ENCODE measurements around the gene GKAP1. TPM values are rescaled to one million over a fixed set of nuclear protein-coding genes. Genes with fewer than 3 reads are reported as not detected.
"Not testable (repeated sequence)": the region's sequence is repeated elsewhere in the genome, so short reads cannot be mapped to it uniquely, and the experiment has no call there.

The GKAP1 gene
- 1 to 10 TPM; 2.1 to 3.5 TPM for total RNA-seq

DNA sequence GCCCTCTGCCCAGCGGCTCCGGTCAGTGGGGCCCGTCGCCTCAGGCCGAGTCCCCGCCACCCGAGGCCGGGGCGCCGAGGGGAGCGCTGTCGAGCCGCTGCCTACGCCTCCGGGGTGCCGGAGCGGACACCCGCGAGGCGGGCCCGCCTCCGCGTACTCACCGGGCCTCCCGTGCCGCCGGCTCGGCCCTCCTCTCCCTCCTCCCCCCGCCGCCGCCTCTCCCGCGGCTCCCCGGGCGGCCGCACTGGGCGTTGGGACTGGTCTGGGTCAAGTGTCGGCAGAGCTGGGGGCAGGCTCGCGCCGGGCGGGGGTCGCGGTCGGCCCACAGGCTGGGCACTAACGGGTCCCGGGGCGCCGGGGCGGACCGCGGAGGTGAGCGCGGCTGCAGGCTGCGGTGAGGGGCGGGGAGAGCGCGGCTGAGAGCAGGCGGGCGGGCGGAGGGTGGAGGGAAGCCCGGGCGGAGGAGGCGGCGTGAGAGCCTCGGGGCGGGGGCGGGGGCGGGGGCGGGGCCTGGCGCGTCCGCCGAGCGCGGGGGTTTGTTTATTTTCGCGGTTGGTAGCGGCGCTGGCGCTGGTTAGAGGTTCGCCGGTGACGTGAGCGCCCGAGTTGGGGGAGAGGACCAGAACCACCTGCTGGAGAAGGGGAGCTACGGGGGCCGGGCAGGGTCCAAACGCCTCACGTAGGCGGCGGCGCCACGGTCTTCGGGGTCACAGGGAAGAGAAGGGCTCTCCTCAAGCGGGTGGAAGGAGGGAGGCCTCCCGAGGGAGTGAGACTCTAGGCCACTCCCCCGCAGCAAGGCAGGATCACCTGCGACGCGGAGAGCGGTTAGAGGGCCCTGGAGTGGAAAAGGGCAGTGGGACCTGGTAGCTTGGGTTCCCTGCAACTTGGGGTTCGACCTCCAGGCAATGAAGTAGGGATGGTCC lies at the start of gene GKAP1:
Gene GKAP1, minus strand, starts transcription at position 414 of the 923 bp plus-strand sequence. CDS start 11,252 bp downstream, outside the sequence.
- POLR2A ChIA-PET, CTCF ChIA-PET: not testable (repeated sequence)

DNA sequence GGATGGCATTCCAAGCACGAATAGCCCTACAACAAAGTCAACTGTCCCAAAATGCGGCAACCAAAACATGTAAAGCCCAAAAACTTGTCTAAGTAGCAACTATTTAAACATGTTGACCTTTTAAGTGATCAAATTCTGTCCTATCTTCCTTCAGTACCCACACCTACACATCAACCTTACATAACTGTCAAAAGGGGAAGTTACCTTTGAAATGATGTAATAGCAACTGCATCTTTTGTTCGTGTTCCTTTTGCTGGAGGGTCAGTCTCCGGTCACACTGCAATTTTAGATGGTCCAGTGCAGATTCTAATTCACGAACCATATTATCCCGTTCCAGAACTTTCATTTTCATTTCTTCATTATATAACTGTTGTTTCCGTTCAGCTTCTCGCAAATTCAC lies 32.3 kb upstream of the GKAP1 start:
- POLR2A ChIA-PET, CTCF ChIA-PET: not testable (repeated sequence)

- CTCF ChIA-PET, result not testable (repeated sequence)
- POLR2A ChIA-PET, result interaction anchor here (0.7 kb wide), 1 partner anchor 8 kb away, joined by 4 read pairs; no protein-coding TSS in a partner anchor
Measured at GRCh38 chr9:83837070-83837643, 19.6 kb upstream of the GKAP1 start.

DNA sequence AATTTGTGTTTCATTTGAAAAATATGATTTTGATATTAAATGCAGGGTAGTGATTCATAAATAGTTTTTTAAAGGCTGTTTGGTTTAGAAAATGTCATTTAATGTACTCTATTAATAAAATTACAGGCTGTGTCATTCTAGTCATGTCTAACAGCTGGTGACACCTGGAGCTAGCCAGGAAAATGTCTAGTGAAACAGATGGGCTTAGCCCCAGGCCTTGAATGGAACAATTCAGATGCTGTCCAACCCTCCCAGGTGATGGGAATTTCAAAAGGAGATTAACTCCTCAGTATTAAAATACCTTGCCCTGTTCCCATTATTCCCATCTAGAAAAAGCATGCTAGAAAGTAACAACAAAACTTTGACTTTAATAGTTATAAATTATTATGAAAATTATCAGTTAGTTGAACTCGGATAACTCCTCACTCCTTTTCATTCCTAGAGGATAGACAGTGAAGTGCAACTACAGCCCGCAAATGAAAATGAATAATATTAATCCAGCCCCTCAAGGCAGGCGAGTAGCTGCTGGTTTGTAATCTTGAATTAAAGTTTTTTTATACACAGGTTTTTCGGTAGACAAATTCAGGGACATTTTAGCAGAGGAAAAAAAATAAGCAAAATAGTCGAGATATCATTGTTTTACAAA lies 13.0 kb upstream of the GKAP1 start:
- POLR2A ChIA-PET, CTCF ChIA-PET: not testable (repeated sequence)

GRCh38 chr9:83824986-83825623 lies 7.5 kb upstream of the GKAP1 start:
- CTCF ChIA-PET, POLR2A ChIA-PET: not testable (repeated sequence)

DNA sequence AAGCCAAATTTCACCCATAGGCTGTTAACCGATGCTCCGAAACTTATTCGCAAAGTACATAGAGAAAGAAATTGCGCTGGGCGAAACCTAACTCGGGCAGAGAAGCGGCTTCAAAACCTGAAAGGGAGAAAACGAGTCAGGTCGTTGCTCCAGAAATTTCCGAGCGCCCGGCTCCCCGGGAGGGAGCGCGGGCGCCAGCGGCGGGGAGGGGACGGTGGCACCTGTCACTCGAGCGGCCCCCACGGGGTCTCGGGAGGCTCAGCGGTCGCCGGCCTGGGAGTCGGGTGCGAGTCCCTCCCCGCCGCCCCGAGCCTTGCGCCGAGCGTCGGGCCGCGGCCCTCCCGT lies 586 bp downstream of the GKAP1 start:
- POLR2A ChIA-PET, CTCF ChIA-PET: not testable (repeated sequence)

DNA sequence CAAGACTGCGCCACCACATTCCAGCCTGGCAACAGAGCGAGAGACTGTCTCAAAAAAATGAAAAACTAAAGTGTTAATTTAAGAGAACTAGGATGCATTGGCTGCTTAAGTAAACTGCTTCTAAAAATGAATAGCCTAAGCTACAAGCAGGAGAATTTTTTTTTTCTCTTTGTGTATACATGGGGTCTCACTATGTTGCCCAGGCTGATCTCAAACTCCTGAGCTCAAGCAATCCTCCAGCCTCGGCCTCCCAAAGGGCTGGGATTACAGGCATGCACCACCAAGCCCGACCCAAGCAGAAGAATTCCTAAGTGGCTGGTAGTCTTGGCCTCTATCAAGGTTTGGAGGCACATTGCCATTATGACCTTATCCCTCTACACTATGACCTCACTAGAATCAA lies 2.4 kb downstream of the GKAP1 start:
- CTCF ChIA-PET, POLR2A ChIA-PET: not testable (repeated sequence)

DNA sequence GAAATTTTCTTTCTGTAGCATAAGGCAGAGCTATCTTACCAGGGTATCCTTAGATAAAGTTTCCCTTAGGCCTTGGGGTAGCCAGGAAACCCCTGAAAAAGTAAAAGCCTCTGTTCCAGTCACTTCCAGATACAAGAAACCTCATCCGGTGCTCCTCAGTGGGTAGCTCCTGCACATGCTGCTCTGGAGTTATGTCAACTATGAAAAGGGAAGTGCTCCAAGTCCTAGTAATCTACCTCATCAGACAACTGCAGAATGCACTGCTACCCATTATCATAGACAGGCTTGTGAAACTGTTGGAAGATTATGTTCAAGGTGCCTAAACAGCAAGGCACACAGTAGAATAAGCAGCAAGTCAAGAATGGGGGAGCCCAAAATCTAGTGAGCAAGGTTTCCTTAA lies 8.4 kb downstream of the GKAP1 start:
- POLR2A ChIA-PET, CTCF ChIA-PET: not testable (repeated sequence)

DNA sequence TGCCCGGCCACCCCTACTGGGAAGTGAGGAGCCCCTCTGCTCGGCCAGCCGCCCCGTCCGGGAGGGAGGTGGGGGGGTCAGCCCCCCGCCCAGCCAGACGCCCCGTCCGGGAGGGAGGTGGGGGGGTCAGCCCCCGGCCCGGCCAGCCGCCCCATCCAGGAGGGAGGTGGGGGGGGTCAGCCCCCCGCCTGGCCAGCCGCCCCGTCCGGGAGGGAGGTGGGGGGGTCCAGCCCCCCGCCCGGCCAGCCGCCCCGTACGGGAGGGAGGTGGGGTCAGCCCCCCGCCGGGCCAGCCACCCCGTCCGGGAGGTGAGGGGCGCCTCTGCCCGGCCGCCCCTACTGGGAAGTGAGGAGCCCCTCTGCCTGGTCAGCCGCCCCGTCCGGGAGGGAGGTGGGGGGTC lies 13.1 kb downstream of the GKAP1 start:
- CTCF ChIA-PET, result interaction anchor here (0.6 kb wide), 1 partner anchor 23 kb away, joined by 4 read pairs; no protein-coding TSS in a partner anchor
- POLR2A ChIA-PET, result not testable (repeated sequence)

DNA sequence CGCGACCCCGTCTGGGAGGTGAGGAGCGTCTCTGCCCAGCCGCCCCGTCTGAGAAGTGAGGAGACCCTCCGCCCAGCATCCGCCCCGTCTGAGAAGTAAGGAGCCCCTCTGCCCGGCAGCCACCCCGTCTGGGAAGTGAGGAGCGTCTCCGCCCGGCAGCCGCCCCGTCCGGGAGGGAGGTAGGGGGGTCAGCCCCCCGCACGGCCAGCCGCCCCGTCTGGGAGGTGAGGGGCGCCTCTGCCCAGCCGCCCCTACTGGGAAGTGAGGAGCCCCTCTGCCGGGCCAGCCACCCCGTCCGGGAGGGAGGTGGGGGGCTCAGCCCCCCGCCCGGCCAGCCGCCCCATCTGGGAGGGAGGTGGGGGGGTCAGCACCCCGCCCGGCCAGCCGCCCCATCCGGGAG lies 13.6 kb downstream of the GKAP1 start:
- POLR2A ChIA-PET, result not testable (repeated sequence)

DNA sequence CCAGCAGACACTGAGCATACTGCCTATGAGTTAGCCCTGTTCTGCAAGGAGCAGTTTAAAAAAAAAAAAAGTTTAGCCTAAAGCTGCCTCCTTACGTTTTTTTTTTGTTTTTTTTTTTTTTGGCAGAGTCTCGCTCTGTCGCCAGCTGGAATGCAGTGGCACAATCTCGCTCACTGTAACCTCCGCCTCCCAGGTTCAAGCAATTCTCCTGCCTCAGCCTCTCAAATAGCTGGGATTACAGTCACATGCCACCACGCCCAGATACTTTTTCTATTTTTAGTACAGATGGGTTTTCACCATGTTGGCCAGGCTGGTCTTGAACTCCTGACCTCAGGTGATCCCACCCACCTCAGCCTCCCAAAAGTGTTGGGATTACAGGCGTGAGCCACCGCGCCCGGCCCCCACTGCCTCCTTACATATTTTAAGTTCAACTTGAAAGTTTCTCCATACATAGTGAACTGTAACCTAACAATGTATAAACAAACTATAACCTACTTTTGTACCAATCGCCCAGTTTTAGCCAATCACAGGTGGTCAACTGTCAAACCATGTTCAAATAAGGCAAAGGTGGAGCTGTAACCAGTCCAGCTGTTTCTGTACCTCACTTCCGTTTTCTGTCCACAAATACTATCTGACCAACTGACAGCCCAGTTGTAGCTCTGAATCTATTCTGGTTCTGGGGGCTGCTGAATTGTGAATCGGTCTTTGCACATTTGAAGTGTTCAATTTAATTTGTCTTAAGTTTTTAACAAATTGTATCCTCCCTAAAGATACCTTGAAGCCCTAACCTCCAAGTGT lies 17.1 kb downstream of the GKAP1 start:
- CTCF ChIA-PET, result no interaction called here
- POLR2A ChIA-PET, result no interaction called here

More for the DNA sequence above, 13.6 kb downstream of the GKAP1 start:
- CTCF ChIA-PET, result not testable (repeated sequence)

DNA sequence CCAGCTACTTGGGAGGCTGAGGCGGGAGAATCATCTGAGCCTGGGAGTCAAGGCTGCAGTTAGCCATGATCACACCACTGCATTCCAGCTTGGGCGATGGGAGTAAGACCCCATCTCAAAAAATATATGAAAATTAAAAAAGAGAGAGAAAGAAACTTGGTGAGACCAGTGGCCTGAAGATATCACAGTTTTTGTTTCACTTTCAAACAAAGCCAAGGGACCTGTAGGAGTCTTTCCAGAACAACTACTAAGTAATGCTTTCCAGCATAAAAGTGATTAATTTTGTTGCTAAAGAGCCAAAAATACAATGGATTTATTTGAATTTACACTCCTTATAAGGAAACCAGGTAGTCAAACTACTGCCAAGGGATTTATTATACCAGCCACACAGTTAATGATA lies 23.5 kb downstream of the GKAP1 start:
- ChIA-PET POLR2A (no interaction called here), CTCF (no interaction called here)

DNA sequence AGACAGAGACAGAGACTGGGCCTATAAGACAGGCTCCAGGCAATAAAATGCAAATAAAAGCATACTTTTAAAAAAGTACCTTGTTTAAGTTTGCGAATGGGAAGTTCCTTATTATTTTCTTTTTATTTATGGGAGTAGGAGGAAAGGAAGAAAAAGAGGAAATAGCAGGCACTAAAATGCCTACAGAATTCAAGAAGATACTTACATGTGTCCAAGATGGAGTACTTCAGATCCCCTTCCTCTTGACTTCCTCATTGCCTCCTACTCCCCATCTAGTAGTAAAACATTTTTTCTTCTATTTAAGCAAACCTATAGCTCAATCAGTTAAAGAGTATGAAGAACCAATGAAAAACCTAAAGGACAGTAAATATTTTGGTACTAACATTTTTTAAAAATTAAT lies 24.8 kb downstream of the GKAP1 start:
- ChIA-PET POLR2A (no interaction called here), CTCF (no interaction called here)

- POLR2A ChIA-PET, result no interaction called here
Measured at GRCh38 chr9:83778164-83778563, 39.4 kb downstream of the GKAP1 start.

DNA sequence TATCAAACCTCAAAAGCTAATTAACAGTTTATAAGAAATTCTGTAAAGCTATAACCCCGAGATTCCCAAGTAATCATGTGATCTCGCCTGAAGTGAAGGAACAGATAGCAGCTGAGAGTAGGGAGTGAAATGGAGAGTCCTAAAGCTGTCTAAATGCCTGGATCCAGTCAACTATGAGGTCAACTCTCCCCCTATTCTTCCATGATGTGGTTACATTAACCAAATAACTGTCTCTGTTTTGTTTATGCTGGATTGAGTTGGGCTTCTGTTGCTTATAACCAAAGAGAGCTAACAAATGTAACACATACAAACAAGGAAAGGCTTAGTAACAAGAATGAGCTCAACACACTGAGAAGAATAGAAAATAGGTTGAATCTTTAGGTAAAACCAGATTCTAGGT lies 41.6 kb downstream of the GKAP1 start:
- ChIA-PET POLR2A (no interaction called here), CTCF (interaction anchor here (0.6 kb wide), 1 partner anchor 888 kb away, joined by 3 read pairs; no protein-coding TSS in a partner anchor)

More at GRCh38 chr9:83778164-83778563, 39.4 kb downstream of the GKAP1 start:
- CTCF ChIA-PET, result no interaction called here

DNA sequence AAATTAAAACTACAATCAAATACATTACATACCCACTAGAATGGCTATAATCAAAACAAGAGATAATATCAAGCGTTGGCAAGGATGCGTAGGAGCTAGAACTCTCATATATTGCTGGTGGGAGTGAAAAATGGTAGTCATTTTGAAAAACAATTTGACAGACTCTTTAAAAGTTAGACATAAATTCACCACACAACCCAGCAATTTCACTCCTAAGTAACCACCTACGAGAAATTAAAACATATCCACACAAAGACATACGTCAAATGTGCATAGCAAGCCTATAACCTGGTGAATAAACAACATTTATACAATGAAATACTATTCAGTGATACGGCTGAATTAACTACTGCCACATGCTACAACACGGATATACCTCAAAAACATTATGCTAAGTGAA lies 44.7 kb downstream of the GKAP1 start:
- ChIA-PET CTCF (no interaction called here), POLR2A (no interaction called here)

DNA sequence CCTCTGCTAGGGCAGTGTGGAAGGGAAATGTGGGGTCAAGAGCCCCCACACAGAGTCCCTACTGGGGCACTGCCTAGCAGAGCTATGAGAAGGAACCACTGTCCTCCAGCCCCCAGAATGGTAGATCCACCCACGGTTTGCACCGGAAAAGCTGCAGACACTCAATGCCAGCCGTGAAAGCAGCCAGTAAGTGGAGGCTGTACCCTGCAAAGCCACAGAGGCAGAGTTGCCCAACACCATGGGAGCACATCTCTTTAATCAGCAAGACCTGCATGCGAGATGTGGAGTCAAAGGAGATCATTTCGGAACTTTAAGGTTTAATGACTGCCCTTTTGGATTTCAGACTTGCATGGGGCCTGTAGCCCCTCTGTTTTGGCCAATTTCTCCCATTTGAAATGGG lies 52.2 kb downstream of the GKAP1 start:
- CTCF ChIA-PET, result no interaction called here

GRCh38 chr9:83754383-83754977 lies 63.1 kb downstream of the GKAP1 start:
- ChIA-PET CTCF (no interaction called here), POLR2A (no interaction called here)

More for the DNA sequence above, 52.2 kb downstream of the GKAP1 start:
- POLR2A ChIA-PET, result no interaction called here

GRCh38 chr9:83749706-83750105 lies 67.9 kb downstream of the GKAP1 start:
- CTCF ChIA-PET, result no interaction called here
- POLR2A ChIA-PET, result no interaction called here

All from activated CD8-positive, alpha-beta memory T cell treated with anti-CD3 and anti-CD28 coated beads for 36 hours (primary cell).